ENCODE results near the gene COX8A. TPM values are rescaled to one million over a fixed set of nuclear protein-coding genes. Genes with fewer than 3 reads are reported as not detected.

Gene COX8A
- total and polyA plus RNA-seq, 2 donors (not counting 1 experiment from before 2014, with no cell fraction given), result 99.0 to 244 TPM

- POLR2A ChIA-PET, result no interaction called here
- DNase-seq (no peak), ATAC-seq (ENCODE audit: low read depth) (no peak)
- no peaks in the 10 kb centered on the region for H3K27me3 Mint-ChIP-seq
- Histone ChIP-seq H4K20me1 (ENCODE audit: control insufficient read depth, insufficient read depth, low read length, poor library complexity, severe bottlenecking) (peaks cover 72% of the 10 kb centered on the region), H3K9ac (ENCODE audit: low read length) (no peak overlapping the region), H3K4me1 (ENCODE audit: control insufficient read depth in 2 of 2, insufficient read depth in 2 of 2, low read length in 2 of 2) (no peaks in the 10 kb centered on the region), H3K79me2 (ENCODE audit: control insufficient read depth, insufficient read depth, low read length) (peaks cover 22% of the 10 kb centered on the region), H3K4me2 (replicated peaks; ENCODE audit: low read depth, low read length, poor library complexity, severe bottlenecking) (no peak overlapping the region), H3K27ac (ENCODE audit: low read length in 2 of 2) (no peak overlapping the region), H3K9me3 (ENCODE audit: control extremely low read depth in 1 of 3, control insufficient read depth in 2 of 3, insufficient read depth in 1 of 3, low read length in 2 of 3) (no peaks in the 10 kb centered on the region), H3K27me3 (replicated peaks in 1 of 4; ENCODE audit: control extremely low read depth in 1 of 4, control insufficient read depth in 3 of 4, insufficient read depth in 4 of 4, low read length in 3 of 4) (no peaks in the 10 kb centered on the region), H3K36me3 (replicated peaks in 1 of 2; ENCODE audit: control extremely low read depth in 1 of 2, control insufficient read depth in 1 of 2, extremely low read depth in 1 of 2, insufficient read depth in 2 of 2, low read length in 1 of 2) (peaks cover 4 to 54% of the 10 kb centered on the region in 2 experiments), H3K4me3 (ENCODE audit: control extremely low read depth in 1 of 5, extremely low read depth in 1 of 5, insufficient read depth in 1 of 5, low read depth in 2 of 5, low read length in 4 of 5) (no peak overlapping the region), H2AFZ (ENCODE audit: insufficient read depth, low read depth, low read length, poor library complexity, severe bottlenecking) (no peak overlapping the region)
- H3K4me3 Mint-ChIP-seq, result no peak overlapping the region
- CTCF ChIA-PET, result no interaction called here
- TF ChIP-seq EZH2 (IDR thresholded peaks at IDR 0.05; ENCODE audit: borderline replicate concordance, insufficient read depth, low read depth, low read length, poor library complexity, severe bottlenecking) (no peak), CTCF (IDR thresholded peaks at IDR 0.05) (no peak)
- H3K9me3 Mint-ChIP-seq (ENCODE audit: insufficient read depth), result no peaks in the 10 kb centered on the region
- WGBS (ENCODE audit: insufficient coverage), result 93% methylated on average over 5 of the region's 5 CpGs
- no peak overlapping the region for H3K27ac Mint-ChIP-seq
- peaks cover 16% of the 10 kb centered on the region for H3K4me1 Mint-ChIP-seq
- intact Hi-C loops (cut with micrococcal nuclease), result no loop called here
Observed at GRCh38 chr11:63993100-63993499, 18.7 kb downstream of the COX8A start.

GRCh38 chr11:63993993-63994392, 19.6 kb downstream of the COX8A start:
- TF ChIP-seq CTCF (IDR thresholded peaks at IDR 0.05), result no peak
- no peak for TF ChIP-seq EZH2 (IDR thresholded peaks at IDR 0.05; ENCODE audit: borderline replicate concordance, insufficient read depth, low read depth, low read length, poor library complexity, severe bottlenecking)

More at GRCh38 chr11:63993993-63994392, 19.6 kb downstream of the COX8A start:
- DNase-seq, result no peak
- Histone ChIP-seq H3K79me2 (ENCODE audit: control insufficient read depth, insufficient read depth, low read length) (peaks cover 13% of the 10 kb centered on the region), H3K36me3 (replicated peaks in 1 of 2; ENCODE audit: control extremely low read depth in 1 of 2, control insufficient read depth in 1 of 2, extremely low read depth in 1 of 2, insufficient read depth in 2 of 2, low read length in 1 of 2) (peaks cover 3 to 47% of the 10 kb centered on the region in 2 experiments), H4K20me1 (ENCODE audit: control insufficient read depth, insufficient read depth, low read length, poor library complexity, severe bottlenecking) (peaks cover 73% of the 10 kb centered on the region), H3K27ac (ENCODE audit: low read length in 2 of 2) (no peak overlapping the region), H3K4me2 (replicated peaks; ENCODE audit: low read depth, low read length, poor library complexity, severe bottlenecking) (no peak overlapping the region), H2AFZ (ENCODE audit: insufficient read depth, low read depth, low read length, poor library complexity, severe bottlenecking) (no peak overlapping the region), H3K4me3 (ENCODE audit: control extremely low read depth in 1 of 5, extremely low read depth in 1 of 5, insufficient read depth in 1 of 5, low read depth in 2 of 5, low read length in 4 of 5) (no peak overlapping the region), H3K9ac (ENCODE audit: low read length) (no peak overlapping the region), H3K9me3 (ENCODE audit: control extremely low read depth in 1 of 3, control insufficient read depth in 2 of 3, insufficient read depth in 1 of 3, low read length in 2 of 3) (no peaks in the 10 kb centered on the region), H3K27me3 (replicated peaks in 1 of 4; ENCODE audit: control extremely low read depth in 1 of 4, control insufficient read depth in 3 of 4, insufficient read depth in 4 of 4, low read length in 3 of 4) (peaks cover 0 to 2% (median 0%) of the 10 kb centered on the region in 4 experiments), H3K4me1 (ENCODE audit: control insufficient read depth in 2 of 2, insufficient read depth in 2 of 2, low read length in 2 of 2) (peaks cover 5 to 6% of the 10 kb centered on the region in 2 donors)
- WGBS (ENCODE audit: insufficient coverage), result 88% methylated on average over 3 of the region's 6 CpGs
- intact Hi-C loops (cut with micrococcal nuclease), result no loop called here
- POLR2A ChIA-PET, result no interaction called here
- H3K27ac Mint-ChIP-seq, result no peak overlapping the region
- CTCF ChIA-PET, result no interaction called here
- ATAC-seq (ENCODE audit: low read depth), result no peak
- no peaks in the 10 kb centered on the region for H3K9me3 Mint-ChIP-seq (ENCODE audit: insufficient read depth)
- H3K4me1 Mint-ChIP-seq, result peaks cover 15% of the 10 kb centered on the region
- no peaks in the 10 kb centered on the region for H3K27me3 Mint-ChIP-seq
- H3K4me3 Mint-ChIP-seq, result no peak overlapping the region
